Transverse colon (tissue), 4 donors: Measurements from ENCODE around the gene PHLDA2. TPM values are rescaled to one million over a fixed set of nuclear protein-coding genes. Genes with fewer than 3 reads are reported as not detected.

Experiments used
- DNase-seq: peaks from one replicate; pipeline ENCODE4 v3.0.0-alpha.2; 2019
- H3K27ac ChIP-seq, 4 donors: fragments of 200-600 bp; sonication (generic); 2 replicates each; pipeline ENCODE4 v1.5.1; 2016 to 2018; ENCODE audit warnings: inconsistent platforms in 4 of 4
- H3K27me3 ChIP-seq: fragments of 200-600 bp; sonication (generic); 2 replicates; pipeline ENCODE4 v1.5.1; 2017; ENCODE audit warnings: inconsistent platforms
- H3K36me3 ChIP-seq, 4 donors: fragments of 200-600 bp; sonication (generic); 2 replicates each; pipeline ENCODE4 v1.5.1; 2017 to 2019; ENCODE audit warnings: inconsistent platforms in 4 of 4
- H3K4me1 ChIP-seq, 4 donors: fragments of 200-600 bp; sonication (generic); 2 replicates each; pipeline ENCODE4 v1.5.1; 2017 to 2020; ENCODE audit warnings: inconsistent platforms in 4 of 4
- H3K4me3 ChIP-seq, 4 donors: fragments of 200-600 bp; sonication (generic); 1 replicate in 1 of 4; 2 replicates in 3 of 4; pipeline versions ENCODE4 v1.5.1 to v1.6.1; 2017 to 2019; ENCODE audit warnings: inconsistent platforms in 4 of 4
- H3K9me3 ChIP-seq, 2 donors: fragments of 200-600 bp; sonication (generic); 2 replicates each; pipeline ENCODE4 v1.5.1; 2017 to 2019; ENCODE audit warnings: inconsistent platforms in 2 of 2
- EP300 ChIP-seq: sonication (generic); formaldehyde crosslinking; IDR thresholded peaks from one replicate; pipeline ENCODE4 v1.6.1; 2017; ENCODE audit warnings: antibody characterized with exemption, low read depth
- POLR2A ChIP-seq: fragments of 450-650 bp; IDR thresholded peaks from one replicate; pipeline ENCODE4 v1.6.1; 2016; ENCODE audit warnings: antibody characterized with exemption, mild to moderate bottlenecking, moderate library complexity
- POLR2AphosphoS5 ChIP-seq, 3 donors: sonication (generic); formaldehyde crosslinking; IDR thresholded peaks; one replicate each; pipeline ENCODE4 v1.6.1; 2016; ENCODE audit warnings: antibody characterized with exemption in 3 of 3
- WGBS, 2 donors: methylation state at CpG; one replicate each; pipeline ENCODE4 v1.1.5; 2018; ENCODE audit warnings: low coverage in 1 of 2; 5-methylcytosine and 5-hydroxymethylcytosine counted together
- in situ Hi-C, 4 donors: fragments of 200-750 bp; cut with MboI; loops; one replicate each; pipeline versions ENCODE4 v1.15.0 to v1.15.1; 2017; ENCODE audit warnings: low sequenced_read_pairs in 3 of 4, low pct_ligation_motif_present in 1 of 4, low pct_unique_long_range_greater_than_20kb in 1 of 4
- intact Hi-C: fragments of 100-400 bp; cut with DNase I; formaldehyde crosslinking; loops from one replicate; pipeline ENCODE4 v1.15.1; 2023; ENCODE audit warnings: low total_unique reads
- total RNA-seq, 4 donors: library from RNA; depleted of rRNA; stranded (reverse); fragments of >200 nt; gene quantifications; one replicate each; pipeline ENCODE4 v1.1.0, GENCODE V29; 2016
- TF ChIP-seq, protein P1 (sequence below), 5 experiments: fragments of 200-600 bp in 3 of 5; fragments of 450-650 bp in 2 of 5; sonication (generic) in 3 of 5; IDR thresholded peaks; 1 replicate in 2 of 5; 2 replicates in 3 of 5; pipeline ENCODE4 v1.5.1; 2016 to 2017; ENCODE audit warnings: antibody characterized with exemption in 5 of 5, inconsistent platforms in 3 of 5, mild to moderate bottlenecking in 2 of 5, moderate library complexity in 1 of 5

PHLDA2 gene
- total RNA-seq, 4 donors from 2014 or later, result 8.2 to 16.2 TPM; not detected in 2

DNA sequence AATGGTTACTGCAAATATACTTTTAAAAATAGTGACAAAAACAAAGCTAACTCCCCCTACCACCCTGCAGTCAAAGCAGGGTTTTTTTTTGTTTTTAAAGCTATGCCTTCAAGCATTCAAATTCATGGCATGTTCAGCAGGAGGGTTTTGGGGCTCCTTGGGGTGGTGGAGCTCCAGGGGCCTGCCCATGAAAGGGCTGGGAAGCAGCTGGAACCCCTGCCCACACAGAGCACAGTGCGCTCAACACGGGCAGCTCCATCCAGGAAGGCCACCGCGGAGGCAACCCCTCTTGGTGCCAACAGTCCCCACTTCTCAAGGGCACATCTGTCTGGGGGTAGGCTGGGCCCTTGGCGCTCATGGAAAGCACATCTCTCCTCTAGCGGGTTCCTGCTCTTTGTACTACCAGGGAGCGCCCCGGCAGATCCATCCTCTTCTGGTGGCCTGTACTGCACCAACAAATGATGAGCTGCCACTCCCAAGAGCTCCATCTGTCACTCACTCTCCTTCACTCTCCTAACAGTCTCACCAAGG is 16.6 kb upstream of the PHLDA2 start:
- no peaks in the 10 kb centered on the region for H3K27me3 ChIP-seq
- WGBS, 2 donors, result 84% methylated on average over 6 of the region's 8 CpGs; no CpG with 5 or more reads in 1 of the 2 donors
- no peaks in the 10 kb centered on the region for H3K9me3 ChIP-seq
- H3K4me3 ChIP-seq, result no peak overlapping the region
- peaks cover 7 to 38% (median 26%) of the 10 kb centered on the region in 4 donors for H3K4me1 ChIP-seq
- intact Hi-C loops, result no loop called here
- in situ Hi-C loops, result no loop called here
- DNase-seq, result no peak
- H3K36me3 ChIP-seq, result peaks cover 0 to 12% (median 6%) of the 10 kb centered on the region in 4 donors
- TF ChIP-seq EP300, result no peak
- no peak for TF ChIP-seq POLR2A
- TF ChIP-seq, protein P1, sequence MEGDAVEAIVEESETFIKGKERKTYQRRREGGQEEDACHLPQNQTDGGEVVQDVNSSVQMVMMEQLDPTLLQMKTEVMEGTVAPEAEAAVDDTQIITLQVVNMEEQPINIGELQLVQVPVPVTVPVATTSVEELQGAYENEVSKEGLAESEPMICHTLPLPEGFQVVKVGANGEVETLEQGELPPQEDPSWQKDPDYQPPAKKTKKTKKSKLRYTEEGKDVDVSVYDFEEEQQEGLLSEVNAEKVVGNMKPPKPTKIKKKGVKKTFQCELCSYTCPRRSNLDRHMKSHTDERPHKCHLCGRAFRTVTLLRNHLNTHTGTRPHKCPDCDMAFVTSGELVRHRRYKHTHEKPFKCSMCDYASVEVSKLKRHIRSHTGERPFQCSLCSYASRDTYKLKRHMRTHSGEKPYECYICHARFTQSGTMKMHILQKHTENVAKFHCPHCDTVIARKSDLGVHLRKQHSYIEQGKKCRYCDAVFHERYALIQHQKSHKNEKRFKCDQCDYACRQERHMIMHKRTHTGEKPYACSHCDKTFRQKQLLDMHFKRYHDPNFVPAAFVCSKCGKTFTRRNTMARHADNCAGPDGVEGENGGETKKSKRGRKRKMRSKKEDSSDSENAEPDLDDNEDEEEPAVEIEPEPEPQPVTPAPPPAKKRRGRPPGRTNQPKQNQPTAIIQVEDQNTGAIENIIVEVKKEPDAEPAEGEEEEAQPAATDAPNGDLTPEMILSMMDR (IDR thresholded peaks at IDR 0.05), result no peak
- TF ChIP-seq POLR2AphosphoS5 (IDR thresholded peaks at IDR 0.05), result no peak
- H3K27ac ChIP-seq, result peak overlapping the region; percentile 69 to 81 (median 74)

DNA sequence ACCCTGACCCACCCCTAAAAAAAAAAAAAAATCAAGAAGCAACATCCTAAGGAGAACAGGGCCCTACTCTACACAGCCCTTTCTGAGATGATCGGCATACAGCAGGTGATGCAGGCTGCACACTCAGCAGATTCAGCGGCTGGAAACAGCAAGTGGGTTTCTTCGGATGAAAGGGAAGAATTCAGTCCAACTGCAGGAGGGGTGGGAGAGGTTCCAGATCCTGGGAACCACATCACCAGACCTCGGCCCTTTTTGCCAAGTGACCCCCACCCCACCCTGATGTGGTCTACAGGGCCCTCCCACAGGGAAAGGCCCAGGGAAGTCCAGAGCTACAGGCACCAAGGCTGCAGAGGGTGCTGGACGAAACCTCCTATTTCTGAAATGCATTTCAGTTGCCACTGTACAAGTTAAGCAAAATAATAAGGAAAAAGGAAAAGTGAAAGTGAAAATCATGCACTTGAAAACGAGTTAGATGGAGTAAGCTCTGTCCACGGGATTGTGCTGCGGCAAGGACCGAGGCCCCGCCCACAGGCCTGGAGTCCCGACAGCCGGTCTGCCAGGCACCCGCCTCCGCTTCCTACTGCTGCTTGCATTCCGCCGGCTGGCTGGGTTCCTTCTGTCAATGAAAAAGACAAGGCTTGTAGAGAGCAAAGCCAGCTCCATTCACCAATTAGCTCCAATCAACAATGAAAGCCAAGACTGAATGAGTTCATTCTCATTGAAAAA is 16.0 kb upstream of the PHLDA2 start:
- Histone ChIP-seq H3K36me3 (peaks cover 0 to 6% (median 3%) of the 10 kb centered on the region in 4 donors), H3K27me3 (no peaks in the 10 kb centered on the region), H3K4me1 (peaks cover 13 to 45% (median 32%) of the 10 kb centered on the region in 4 donors), H3K9me3 (no peaks in the 10 kb centered on the region), H3K27ac (peak overlapping the region; percentile 69 to 81 (median 74)), H3K4me3 (peak overlapping the region in 1 of 4 donors; percentile 31)
- TF ChIP-seq POLR2AphosphoS5 (IDR thresholded peaks at IDR 0.05) (peak in 2 of 3 donors; percentile 21 to 42), EP300 (no peak), POLR2A (no peak)
- TF ChIP-seq, protein P1 (IDR thresholded peaks at IDR 0.05), result no peak
- in situ Hi-C loops, result no loop called here
- peak; percentile 86 for DNase-seq
- WGBS, 2 donors, result 24% methylated on average over 16 of the region's 16 CpGs; no CpG with 5 or more reads in 1 of the 2 donors
- intact Hi-C loops, result no loop called here

DNA sequence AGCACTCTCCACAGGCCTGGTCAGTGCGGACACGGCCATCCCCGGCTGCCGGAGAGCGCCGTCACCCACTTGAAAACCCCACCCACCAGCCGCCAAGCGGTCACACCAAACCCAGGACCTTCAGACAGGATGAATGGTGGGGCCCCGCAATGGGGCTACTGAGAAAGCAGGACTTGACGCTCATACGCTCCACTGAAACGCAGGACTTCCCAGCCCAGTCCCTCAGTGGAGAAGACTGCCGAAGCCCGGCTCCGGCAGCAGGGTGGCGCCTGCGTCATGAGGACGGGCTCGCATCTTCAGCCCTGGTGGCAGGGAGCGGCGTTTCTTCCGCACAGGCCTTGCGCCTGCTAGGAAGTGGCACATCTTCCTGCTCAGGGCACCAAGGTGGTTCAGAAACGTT is 15.3 kb upstream of the PHLDA2 start:
- Histone ChIP-seq H3K36me3 (peaks cover 0 to 6% (median 0%) of the 10 kb centered on the region in 4 donors), H3K9me3 (no peaks in the 10 kb centered on the region), H3K27ac (peak overlapping the region; percentile 69 to 81 (median 74)), H3K4me1 (peaks cover 15 to 48% (median 36%) of the 10 kb centered on the region in 4 donors), H3K27me3 (no peaks in the 10 kb centered on the region), H3K4me3 (no peak overlapping the region)
- intact Hi-C loops, result no loop called here
- DNase-seq, result no peak
- in situ Hi-C loops, result no loop called here
- WGBS, 2 donors, result 75% methylated on average over 24 of the region's 24 CpGs; no CpG with 5 or more reads in 1 of the 2 donors
- TF ChIP-seq EP300, result no peak
- no peak for TF ChIP-seq POLR2A
- TF ChIP-seq POLR2AphosphoS5 (IDR thresholded peaks at IDR 0.05), result no peak
- TF ChIP-seq, protein P1 (IDR thresholded peaks at IDR 0.05), result no peak

DNA sequence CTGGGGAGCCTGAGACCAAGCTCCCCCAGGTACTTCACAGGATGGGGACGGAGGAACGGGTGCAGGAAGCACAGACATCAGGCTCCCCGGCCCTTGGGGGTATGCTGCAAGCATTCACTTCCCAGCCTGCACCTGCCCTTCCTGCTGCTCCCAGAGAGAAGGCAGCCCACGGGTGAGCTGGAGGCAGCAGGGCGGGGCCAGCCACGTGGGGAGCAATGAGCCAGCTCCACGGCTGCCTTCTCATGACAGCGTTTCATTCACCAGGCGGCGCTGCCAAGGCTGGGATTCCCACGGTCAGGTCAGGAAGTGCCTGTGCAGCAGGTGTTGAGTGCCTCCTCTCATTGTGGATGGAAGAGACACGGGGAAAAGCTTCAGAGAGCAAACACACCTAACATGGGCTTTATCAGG is 14.5 kb upstream of the PHLDA2 start:
- Histone ChIP-seq H3K36me3 (peaks cover 0 to 6% (median 0%) of the 10 kb centered on the region in 4 donors), H3K27ac (peak overlapping the region in 3 of 4 donors; percentile 6 to 81 (median 74)), H3K9me3 (no peaks in the 10 kb centered on the region), H3K4me3 (no peak overlapping the region), H3K27me3 (no peaks in the 10 kb centered on the region), H3K4me1 (peaks cover 15 to 48% (median 36%) of the 10 kb centered on the region in 4 donors)
- intact Hi-C loops, result no loop called here
- in situ Hi-C loops, result no loop called here
- TF ChIP-seq, protein P1 (IDR thresholded peaks at IDR 0.05), result peak in 1 of 5 experiments; percentile 38
- TF ChIP-seq POLR2AphosphoS5 (IDR thresholded peaks at IDR 0.05) (no peak), EP300 (no peak)
- peak; percentile 72 for DNase-seq
- WGBS, 2 donors, result 54% methylated on average over 10 of the region's 12 CpGs; no CpG with 5 or more reads in 1 of the 2 donors
